ENCODE measurements around the gene NAA80. TPM values are rescaled to one million over a fixed set of nuclear protein-coding genes. Genes with fewer than 3 reads are reported as not detected.

Gene NAA80
- total RNA-seq, 2 donors from 2014 or later, result 4.4 to 11.2 TPM

- peak within 1 kb of the TSS; percentile 4 to 16 for H3K4me3 ChIP-seq
- H3K4me1 ChIP-seq, result peaks cover 97% of the 10 kb centered on the region
- no peaks in the 10 kb centered on the region for H3K9me3 ChIP-seq
- peak within 1 kb of the TSS; percentile 93 to 97 (median 94) for H3K27ac ChIP-seq
- peak in 1 of 7 experiments; percentile 9 for TF ChIP-seq CTCF (IDR thresholded peaks at IDR 0.05)
- peak; percentile 84 to 90 (median 85) for TF ChIP-seq POLR2A (IDR thresholded peaks at IDR 0.05)
- H3K27me3 ChIP-seq, result no peaks in the 10 kb centered on the region
- DNase-seq, result peak; percentile 92 to 97 (median 96)
- 10 to 28% methylated on average over 15 to 21 of the region's 21 CpGs for WGBS, 2 donors
- intact Hi-C loops (cut with DNase I), result no loop called here
- H3K36me3 ChIP-seq (replicated peaks in 1 of 2; ENCODE audit: insufficient read depth in 1 of 2, low read depth in 2 of 2), result no peaks in the 10 kb centered on the region
- ATAC-seq, result peak; percentile 75
Observed at GRCh38 chr3:50268703-50269451, 30.3 kb downstream of the NAA80 start, which contains the start of gene SEMA3B. Gene SEMA3B (plus strand): TSS chr3:50269147. CDS start chr3:50269241, 94 bp downstream.

DNA sequence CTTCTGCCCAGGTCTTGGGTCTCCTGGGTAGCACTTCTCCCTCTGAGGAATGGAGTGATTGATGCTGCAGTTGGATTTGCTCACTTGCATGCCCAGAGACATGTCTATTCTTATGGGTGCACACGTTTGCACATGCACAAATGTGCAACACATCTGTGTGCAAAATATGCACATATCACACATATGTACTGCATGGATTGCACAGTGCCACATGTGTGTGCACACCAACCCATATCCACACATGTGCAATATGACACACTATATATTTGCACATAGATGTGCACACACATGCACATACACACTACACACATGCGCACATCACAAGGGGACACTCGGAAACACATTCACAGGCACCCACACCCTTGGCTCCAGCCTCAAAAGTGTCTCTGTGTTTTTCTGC lies 30.9 kb downstream of the NAA80 start:
- Histone ChIP-seq H3K27me3 (no peaks in the 10 kb centered on the region), H3K4me3 (no peak overlapping the region), H3K27ac (peak overlapping the region; percentile 93 to 97 (median 94)), H3K4me1 (peaks cover 92% of the 10 kb centered on the region), H3K36me3 (replicated peaks in 1 of 2; ENCODE audit: insufficient read depth in 1 of 2, low read depth in 2 of 2) (no peaks in the 10 kb centered on the region), H3K9me3 (no peaks in the 10 kb centered on the region)
- ATAC-seq (no peak), DNase-seq (no peak)
- TF ChIP-seq POLR2A (IDR thresholded peaks at IDR 0.05) (no peak), CTCF (IDR thresholded peaks at IDR 0.05) (no peak)
- 8 to 37% methylated on average over 3 of the region's 3 CpGs for WGBS, 2 donors
- intact Hi-C loops (cut with DNase I), result no loop called here

DNA sequence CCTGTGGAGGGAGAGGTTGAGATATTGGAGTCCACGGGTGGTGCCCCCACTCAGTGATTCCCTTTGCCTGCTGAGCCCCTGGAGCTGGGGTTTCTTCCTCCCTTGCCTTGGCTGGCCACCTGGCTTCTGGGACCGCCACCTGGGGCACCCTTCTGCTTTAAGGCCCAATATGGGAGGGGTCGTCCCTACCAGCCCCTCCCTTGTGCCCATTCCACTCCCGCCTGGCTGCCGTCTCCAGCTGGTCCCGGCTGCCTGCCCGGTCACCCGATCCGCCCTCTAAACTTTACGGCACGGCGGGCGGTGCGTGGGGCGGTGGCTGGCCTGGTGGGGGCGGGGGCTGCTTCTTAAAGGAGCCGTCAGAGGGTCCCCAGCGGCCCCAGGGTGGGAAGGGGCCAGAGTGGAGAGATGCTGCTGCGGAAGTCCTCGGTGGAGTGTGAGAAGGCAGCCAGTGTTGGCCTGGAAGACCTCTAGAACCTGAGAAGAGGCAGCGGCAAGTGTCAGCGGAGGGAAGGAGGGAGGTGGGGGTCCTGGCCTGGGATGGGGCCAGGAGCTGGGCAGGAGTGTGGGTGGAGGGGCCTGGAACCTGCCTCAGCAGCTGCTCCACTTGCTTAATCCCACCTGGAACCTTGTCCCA lies 31.8 kb downstream of the NAA80 start:
- WGBS, 2 donors, result 12 to 13% methylated on average over 13 to 22 of the region's 22 CpGs
- H3K4me3 ChIP-seq, result no peak overlapping the region
- H3K27ac ChIP-seq, result peak overlapping the region; percentile 93 to 97 (median 94)
- H3K27me3 ChIP-seq, result no peaks in the 10 kb centered on the region
- H3K4me1 ChIP-seq, result peaks cover 85% of the 10 kb centered on the region
- H3K36me3 ChIP-seq (replicated peaks in 1 of 2; ENCODE audit: insufficient read depth in 1 of 2, low read depth in 2 of 2), result no peaks in the 10 kb centered on the region
- ATAC-seq (peak; percentile 43), DNase-seq (peak; percentile 74 to 84 (median 83))
- peak; percentile 74 to 92 (median 84) for TF ChIP-seq POLR2A (IDR thresholded peaks at IDR 0.05)
- peak in 1 of 7 experiments; percentile 8 for TF ChIP-seq CTCF (IDR thresholded peaks at IDR 0.05)
- intact Hi-C loops (cut with DNase I), result no loop called here
- H3K9me3 ChIP-seq, result no peaks in the 10 kb centered on the region

DNA sequence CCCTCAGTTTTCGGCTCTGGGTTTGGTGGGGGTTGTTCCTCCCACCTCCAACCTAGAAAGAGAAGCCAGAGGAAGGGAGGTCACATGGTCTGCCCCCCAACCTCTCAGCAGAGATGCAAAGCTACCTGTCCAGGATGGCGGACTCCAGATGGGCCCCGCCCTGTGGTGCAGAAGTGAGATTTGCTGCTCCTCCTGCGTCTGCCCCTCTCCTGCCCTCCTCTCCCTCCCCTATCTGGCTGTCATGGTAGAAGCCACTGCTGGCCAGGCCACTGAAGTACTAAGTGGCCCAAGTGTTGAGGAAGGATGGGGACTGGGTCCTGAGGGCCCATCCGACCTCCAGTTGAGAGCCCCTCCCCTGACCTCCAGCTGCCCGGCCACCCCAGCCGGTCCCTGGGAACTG lies 32.4 kb downstream of the NAA80 start:
- intact Hi-C loops (cut with DNase I), result no loop called here

More for the DNA sequence above, 32.4 kb downstream of the NAA80 start:
- no peak for DNase-seq
- no peak for ATAC-seq
- 11 to 44% methylated on average over 3 to 7 of the region's 7 CpGs for WGBS, 2 donors
- Histone ChIP-seq H3K27ac (peak overlapping the region; percentile 93 to 97 (median 94)), H3K4me3 (no peak overlapping the region), H3K36me3 (replicated peaks in 1 of 2; ENCODE audit: insufficient read depth in 1 of 2, low read depth in 2 of 2) (no peaks in the 10 kb centered on the region), H3K9me3 (no peaks in the 10 kb centered on the region), H3K4me1 (peaks cover 80% of the 10 kb centered on the region), H3K27me3 (no peaks in the 10 kb centered on the region)
- TF ChIP-seq CTCF (IDR thresholded peaks at IDR 0.05), result no peak
- no peak for TF ChIP-seq POLR2A (IDR thresholded peaks at IDR 0.05)

All from body of pancreas (tissue), 4 donors.